OCI-LY1 (cell line): Measurements from ENCODE around the gene CRMP1.

Experiments used
- CTCF ChIP-seq: fragments of 200-600 bp; sonication (generic), shearing (Covaris generic); IDR thresholded peaks from 2 replicates; pipeline ENCODE4 v1.5.1; 2017; ENCODE audit warnings: mild to moderate bottlenecking, antibody characterized with exemption, low read length, moderate library complexity, mixed read lengths
- EZH2 ChIP-seq: fragments of 200-600 bp; sonication (generic), shearing (Covaris generic); IDR thresholded peaks from 2 replicates; pipeline ENCODE4 v1.8.0; 2017; ENCODE audit warnings: borderline replicate concordance, mixed run types, mild to moderate bottlenecking, antibody characterized with exemption, low read length, moderate library complexity, mixed read lengths

- TF ChIP-seq CTCF (no peak), EZH2 (no peak)
These were observed 91.2 kb downstream of the CRMP1 start for GRCh38 chr4:5801696-5802095.
